GM12878 (cell line): Measurements from ENCODE around the gene EPHB2. TPM values are rescaled to one million over a fixed set of nuclear protein-coding genes. Genes with fewer than 3 reads are reported as not detected.

Experiments
- ATAC-seq: fragments of 200-7000 bp; cut with Tn5 transposase; 3 replicates; pipeline ENCODE4 v1.9.1; 2020; ENCODE audit warnings: mild to moderate bottlenecking, moderate library complexity
- BruUV-seq: library from RNA; stranded (reverse); fragments of 400-500 nt; replicated peaks from 2 replicates; lab custom pipeline; 2021; lab: Mats Ljungman, UMichigan
- CTCF ChIA-PET: fragments of 300-600 bp; sonication (Branson Sonifier 250); formaldehyde crosslinking; extraction: SDS; loops from one replicate; lab custom pipeline; 2021; ENCODE audit warnings: inconsistent platforms; lab: Yijun Ruan, JAX
- POLR2A ChIA-PET: fragments of 350-600 bp; formaldehyde crosslinking; extraction: SDS; loops from one replicate; lab custom pipeline; 2021; ENCODE audit warnings: inconsistent platforms; lab: Charles Lee
- RAD21 ChIA-PET: fragments of 300-600 bp; sonication (Branson Sonifier 250); formaldehyde crosslinking; loops from one replicate; lab custom pipeline; 2023; ENCODE audit warnings: antibody characterized with exemption; ENCODE audit not compliant: unreplicated experiment; lab: Charles Lee
- SMC1A ChIA-PET: fragments of 300-600 bp; sonication (Branson Sonifier 250); formaldehyde crosslinking; loops from one replicate; lab custom pipeline; 2023; ENCODE audit not compliant: unreplicated experiment, uncharacterized antibody; lab: Charles Lee
- DNase-seq: peaks from one replicate; pipeline ENCODE4 v3.0.0-alpha.2; 2011; ENCODE audit warnings: low read depth, low spot score
- FAIRE-seq: peaks from 3 replicates; lab custom pipeline; 2011; peaks lifted over from hg19 to GRCh38; lab: Jason Lieb, UNC
- H2AFZ ChIP-seq: 2 replicates; pipeline ENCODE4 v1.6.0; 2011; ENCODE audit warnings: low read depth, low read length, control low read depth; ENCODE audit not compliant: control insufficient read depth
- H3K27ac ChIP-seq: 2 replicates; pipeline ENCODE4 v1.5.1; 2011; ENCODE audit warnings: control low read depth; ENCODE audit not compliant: control insufficient read depth, insufficient read depth
- H3K27me3 ChIP-seq, 2 experiments: replicated peaks in 1 of 2; 2 replicates each; pipeline versions ENCODE4 v1.6.0 to v1.6.1; 2011; ENCODE audit warnings: low read length in 1 of 2; ENCODE audit not compliant: control insufficient read depth in 2 of 2, insufficient read depth in 2 of 2
- H3K36me3 ChIP-seq, 2 experiments: 2 replicates each; pipeline ENCODE4 v1.5.1; 2011; ENCODE audit warnings: low read length in 1 of 2; ENCODE audit not compliant: control insufficient read depth in 2 of 2, insufficient read depth in 2 of 2
- H3K4me1 ChIP-seq: 2 replicates; pipeline ENCODE4 v1.6.1; 2011; ENCODE audit warnings: mild to moderate bottlenecking, low read length, moderate library complexity, mixed read lengths; ENCODE audit not compliant: control insufficient read depth, insufficient read depth
- H3K4me2 ChIP-seq: 2 replicates; pipeline ENCODE4 v1.6.0; 2011; ENCODE audit warnings: control low read depth; ENCODE audit not compliant: control insufficient read depth, insufficient read depth
- H3K4me3 ChIP-seq: fragments of 200-600 bp; sonication (generic); 2 replicates; pipeline ENCODE4 v1.5.1; 2016
- H3K79me2 ChIP-seq: 2 replicates; pipeline ENCODE4 v1.6.0; 2011; ENCODE audit warnings: low read length; ENCODE audit not compliant: control insufficient read depth, insufficient read depth
- H3K9ac ChIP-seq: 2 replicates; pipeline ENCODE4 v1.8.0; 2011; ENCODE audit warnings: low read length, control low read depth, mixed read lengths; ENCODE audit not compliant: control insufficient read depth, insufficient read depth
- H3K9me3 ChIP-seq: replicated peaks from 3 replicates; pipeline ENCODE4 v1.5.1; 2011; ENCODE audit warnings: mild to moderate bottlenecking, low read length; ENCODE audit not compliant: control insufficient read depth, insufficient read depth
- H4K20me1 ChIP-seq: 2 replicates; pipeline ENCODE4 v1.6.0; 2011; ENCODE audit not compliant: control insufficient read depth, insufficient read depth
- CREB1 ChIP-seq: IDR thresholded peaks from 2 replicates; pipeline ENCODE4 v1.6.1; 2012; ENCODE audit warnings: low read depth, mild to moderate bottlenecking, inconsistent platforms
- MYC ChIP-seq: IDR thresholded peaks from 2 replicates; pipeline ENCODE4 v1.6.1; 2011; ENCODE audit warnings: mild to moderate bottlenecking, low read length, moderate library complexity, inconsistent platforms; ENCODE audit not compliant: insufficient read depth, insufficient replicate concordance, insufficient read length, severe bottlenecking
- NR2C2 ChIP-seq: IDR thresholded peaks from 2 replicates; pipeline ENCODE4 v1.6.1; 2011; ENCODE audit warnings: borderline replicate concordance, low read depth; ENCODE audit not compliant: control insufficient read depth, insufficient read length
- NR2F1 ChIP-seq: fragments of 450-650 bp; conservative IDR thresholded peaks from 2 replicates; pipeline ENCODE4 v1.6.1; 2017; ENCODE audit warnings: mild to moderate bottlenecking
- POU2F2 ChIP-seq: IDR thresholded peaks from 3 replicates; pipeline ENCODE4 v1.6.1; 2011; ENCODE audit warnings: low read depth, mild to moderate bottlenecking, low read length, borderline replicate concordance
- RB1 ChIP-seq: fragments of 450-650 bp; formaldehyde crosslinking; IDR thresholded peaks from 2 replicates; pipeline ENCODE4 v1.6.1; 2017; ENCODE audit warnings: mild to moderate bottlenecking, borderline replicate concordance
- SKIL ChIP-seq: fragments of 450-650 bp; IDR thresholded peaks from 2 replicates; pipeline ENCODE4 v1.6.1; 2017; ENCODE audit warnings: mild to moderate bottlenecking, low read depth, inconsistent platforms; ENCODE audit not compliant: poor library complexity, severe bottlenecking
- SMARCA5 ChIP-seq: fragments of 450-650 bp; IDR thresholded peaks from 2 replicates; pipeline ENCODE4 v1.6.1; 2017; ENCODE audit warnings: mild to moderate bottlenecking
- STAT3 ChIP-seq: IDR thresholded peaks from 2 replicates; pipeline ENCODE4 v1.6.1; 2011; ENCODE audit warnings: low read depth, low read length, improper control_type of control experiment
- TBL1XR1 ChIP-seq: IDR thresholded peaks from 2 replicates; pipeline ENCODE4 v1.6.1; 2012; ENCODE audit warnings: low read depth, low read length, improper control_type of control experiment
- WGBS: methylation state at CpG from one replicate; pipeline ENCODE4 v1.1.6; 2016; ENCODE audit warnings: low lambda C conversion rate; ENCODE audit not compliant: insufficient replicate concordance, insufficient coverage; ENCODE audit errors: missing lambda C conversion rate; 5-methylcytosine and 5-hydroxymethylcytosine counted together
- in situ Hi-C: fragments of 300-500 bp; cut with MboI; formaldehyde crosslinking; loops from 9 replicates; pipeline ENCODE4 v1.14.3; 2018; ENCODE audit warnings: mixed read lengths
- intact Hi-C: fragments of 100-400 bp; cut with micrococcal nuclease; formaldehyde crosslinking; loops from one replicate; pipeline ENCODE4 v1.14.2; 2022; ENCODE audit not compliant: unreplicated experiment
- polyA plus RNA-seq, 11 experiments: library from polyadenylated mRNA; depleted of rRNA in 4 of 11; unstranded in 6 of 11; stranded (reverse) in 5 of 11; fragments of >200 nt; fragmentation: Nextera tagmentation in 4 of 11; fragmentation: Illumina TruSeq in 1 of 11; extraction: Ambion mirVana in 4 of 11; extraction: Trizol in 1 of 11; gene quantifications; 1 replicate in 1 of 11; 2 replicates in 10 of 11; pipeline versions ENCODE4 v1.2.1 to v1.2.3, GENCODE V29; 2011 to 2016; ENCODE audit warnings: inconsistent platforms in 2 of 11, missing spikeins in 2 of 11, low read depth in 1 of 11
- total RNA-seq, 4 experiments: library from RNA; depleted of rRNA in 3 of 4; stranded (reverse); fragments of >200 nt in 3 of 4; fragmentation: Illumina TruSeq in 1 of 4; extraction: Trizol in 1 of 4; gene quantifications; 2 replicates each; pipeline versions ENCODE4 v1.2.1 to v1.2.3, GENCODE V29; 2013 to 2021

EPHB2 gene
- total and polyA plus RNA-seq, 10 of the 15 experiments (the other 5 are each of a cell fraction or from before 2014, with no cell fraction given): 0.13 to 3.3 (median 0.92) TPM

- in situ Hi-C loops (no loop called here), intact Hi-C loops (no loop called here)
- H3K27ac ChIP-seq: no peak overlapping the region
- SMC1A ChIA-PET: no interaction called here
- no peak overlapping the region for H3K9ac ChIP-seq
- ATAC-seq: no peak
- H4K20me1 ChIP-seq: no peaks in the 10 kb centered on the region
- no peaks in the 10 kb centered on the region for H3K9me3 ChIP-seq
- no peak for DNase-seq
- RAD21 ChIA-PET: no interaction called here
- POLR2A ChIA-PET: no interaction called here
- no peak overlapping the region for H2AFZ ChIP-seq
- no peaks in the 10 kb centered on the region for H3K36me3 ChIP-seq
- FAIRE-seq: no peak
- BruUV-seq: no TSS peak
- CTCF ChIA-PET: interaction anchor here (1.1 kb wide), 1 partner anchor 33 kb away, joined by 3 read pairs; no protein-coding TSS in a partner anchor
- WGBS: 18% methylated on average over 4 of the region's 4 CpGs
- H3K27me3 ChIP-seq: peaks cover 2% of the 10 kb centered on the region in 2 experiments; a peak in 2 of 4 replicates
- no peak for TF ChIP-seq TBL1XR1
- TF ChIP-seq CREB1: no peak
- no peak for TF ChIP-seq SKIL
- no peak for TF ChIP-seq SMARCA5
- no peak for TF ChIP-seq NR2C2
- no peak for TF ChIP-seq POU2F2
- no peak for TF ChIP-seq RB1
- no peak for TF ChIP-seq NR2F1
- TF ChIP-seq STAT3: no peak
- TF ChIP-seq MYC: no peak
- H3K4me1 ChIP-seq: no peaks in the 10 kb centered on the region
- no peak overlapping the region for H3K4me3 ChIP-seq
- H3K79me2 ChIP-seq: no peaks in the 10 kb centered on the region
- no peak overlapping the region for H3K4me2 ChIP-seq
These were observed 38.6 kb upstream of the EPHB2 start for GRCh38 chr1:22671999-22672398.
